Neural cell (in vitro differentiated cells): Measurements from ENCODE around the gene SZT2. TPM values are rescaled to one million over a fixed set of nuclear protein-coding genes. Genes with fewer than 3 reads are reported as not detected.

Experiments used
- H2AFZ ChIP-seq: fragments of 200-600, 300-800 bp; sonication (generic), shearing (Covaris generic); 2 replicates; pipeline ENCODE4 v1.6.0; 2014; ENCODE audit warnings: low read depth, mild to moderate bottlenecking, antibody characterized with exemption, low read length, moderate library complexity
- H3F3A ChIP-seq: fragments of 200-600 bp; shearing (Covaris generic); 2 replicates; pipeline ENCODE4 v1.6.1; 2016; ENCODE audit warnings: mild to moderate bottlenecking, moderate library complexity, mixed read lengths, antibody characterized with exemption, low read length; ENCODE audit not compliant: insufficient read depth, poor library complexity, severe bottlenecking
- H3K27ac ChIP-seq: fragments of 200-600, 300-800 bp; sonication (generic), shearing (Covaris generic); 2 replicates; pipeline ENCODE4 v1.5.1; 2014; ENCODE audit warnings: mild to moderate bottlenecking, low read length, moderate library complexity
- H3K27me3 ChIP-seq: fragments of 300-800, 200-600 bp; sonication (generic), shearing (Covaris generic); 2 replicates; pipeline ENCODE4 v1.6.0; 2014; ENCODE audit warnings: mild to moderate bottlenecking, low read depth, low read length, moderate library complexity; ENCODE audit not compliant: insufficient read depth
- H3K36me3 ChIP-seq: fragments of 300-800, 200-600 bp; sonication (generic), shearing (Covaris generic); 2 replicates; pipeline ENCODE4 v1.5.1; 2014; ENCODE audit warnings: mild to moderate bottlenecking, antibody characterized with exemption, low read length, moderate library complexity; ENCODE audit not compliant: insufficient read depth
- H3K4me2 ChIP-seq: fragments of 300-800, 200-600 bp; sonication (generic), shearing (Covaris generic); 2 replicates; pipeline ENCODE4 v1.6.0; 2014; ENCODE audit warnings: mild to moderate bottlenecking, low read length
- H3K4me3 ChIP-seq: fragments of 300-800, 200-600 bp; sonication (generic), shearing (Covaris generic); 2 replicates; pipeline ENCODE4 v1.5.1; 2014; ENCODE audit warnings: mild to moderate bottlenecking, low read length, moderate library complexity
- H3K79me2 ChIP-seq: fragments of 200-600 bp; shearing (Covaris generic); replicated peaks from 2 replicates; pipeline ENCODE4 v1.6.0; 2014; ENCODE audit warnings: mild to moderate bottlenecking, low read length, moderate library complexity; ENCODE audit not compliant: insufficient read depth
- H3K9ac ChIP-seq: fragments of 300-800, 200-600 bp; sonication (generic), shearing (Covaris generic); 2 replicates; pipeline ENCODE4 v1.6.1; 2016; ENCODE audit warnings: mild to moderate bottlenecking, low read length, mixed read lengths
- H3K9me2 ChIP-seq: fragments of 200-600 bp; shearing (Covaris generic); 2 replicates; pipeline ENCODE4 v1.6.1; 2016; ENCODE audit warnings: mild to moderate bottlenecking, low read length, mixed read lengths; ENCODE audit not compliant: insufficient read depth
- H3K9me3 ChIP-seq: fragments of 200-600, 300-800 bp; sonication (generic), shearing (Covaris generic); 2 replicates; pipeline ENCODE4 v1.6.1; 2016; ENCODE audit warnings: mild to moderate bottlenecking, mixed run types, low read length, moderate library complexity, mixed read lengths
- H4K20me1 ChIP-seq: fragments of 200-600 bp; shearing (Covaris generic); 2 replicates; pipeline ENCODE4 v1.6.1; 2016; ENCODE audit warnings: mild to moderate bottlenecking, mixed run types; ENCODE audit not compliant: insufficient read depth
- EZH2 ChIP-seq: fragments of 200-600, 300-800 bp; shearing (Covaris generic), sonication (generic); IDR thresholded peaks from 2 replicates; pipeline ENCODE4 v1.6.1; 2014; ENCODE audit warnings: antibody characterized with exemption, low read length, borderline replicate concordance, mild to moderate bottlenecking; ENCODE audit not compliant: insufficient read depth, poor library complexity, severe bottlenecking
- MXI1 ChIP-seq: fragments of 450-650 bp; conservative IDR thresholded peaks from 2 replicates; pipeline ENCODE4 v1.6.1; 2014; ENCODE audit warnings: antibody characterized with exemption, mild to moderate bottlenecking; ENCODE audit not compliant: poor library complexity, severe bottlenecking
- POLR2AphosphoS5 ChIP-seq: IDR thresholded peaks from 2 replicates; pipeline ENCODE4 v1.6.1; 2012
- RAD21 ChIP-seq: fragments of 450-650 bp; conservative IDR thresholded peaks from 2 replicates; pipeline ENCODE4 v1.6.1; 2014; ENCODE audit warnings: antibody characterized with exemption, mild to moderate bottlenecking, moderate library complexity
- TAF1 ChIP-seq: IDR thresholded peaks from 2 replicates; pipeline ENCODE4 v1.6.1; 2012; ENCODE audit warnings: low read depth
- polyA plus RNA-seq: library from polyadenylated mRNA; depleted of rRNA; stranded (reverse); fragments of >200 nt; gene quantifications from 2 replicates; pipeline ENCODE4 v1.2.3, GENCODE V29; 2014
- TF ChIP-seq, protein P1 (sequence below): IDR thresholded peaks from 2 replicates; pipeline ENCODE4 v1.6.1; 2012; ENCODE audit warnings: borderline replicate concordance
- TF ChIP-seq, protein P2 (sequence below): fragments of 450-650 bp; IDR thresholded peaks from 2 replicates; pipeline ENCODE4 v1.5.1; 2014; ENCODE audit warnings: antibody characterized with exemption, mild to moderate bottlenecking, moderate library complexity; ENCODE audit not compliant: poor library complexity, severe bottlenecking

SZT2 gene
- polyA plus RNA-seq, 1 donor from 2014 or later = 6.6 TPM

DNA sequence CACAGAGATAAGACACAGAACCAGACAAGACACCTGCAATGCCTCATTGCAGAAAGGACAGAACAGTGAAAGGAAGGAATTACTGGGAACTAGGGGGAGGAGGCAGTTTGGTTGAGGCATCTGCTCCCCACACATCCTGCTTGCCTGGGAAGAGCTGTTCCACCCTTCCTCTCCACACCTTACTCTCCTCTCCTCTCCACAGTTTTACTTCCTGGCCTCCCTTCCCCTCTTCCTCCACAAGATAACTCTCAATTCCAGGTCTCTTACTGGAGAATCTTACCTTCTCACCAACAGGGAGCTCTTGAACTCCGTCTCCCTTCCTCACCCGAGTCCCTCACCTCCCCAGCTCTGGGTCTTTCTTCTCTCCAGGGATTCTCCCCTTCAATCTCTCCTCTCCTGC is 24.0 kb upstream of the SZT2 start:
- Histone ChIP-seq H3F3A (no peaks in the 10 kb centered on the region), H3K27ac (no peak overlapping the region), H3K4me2 (no peak overlapping the region), H3K9ac (no peak overlapping the region), H3K79me2 (peaks cover 3% of the 10 kb centered on the region), H4K20me1 (no peaks in the 10 kb centered on the region), H3K4me3 (no peak overlapping the region), H3K9me2 (no peaks in the 10 kb centered on the region), H2AFZ (no peak overlapping the region), H3K9me3 (no peaks in the 10 kb centered on the region), H3K36me3 (no peaks in the 10 kb centered on the region), H3K27me3 (no peaks in the 10 kb centered on the region)
- TF ChIP-seq, protein P1, sequence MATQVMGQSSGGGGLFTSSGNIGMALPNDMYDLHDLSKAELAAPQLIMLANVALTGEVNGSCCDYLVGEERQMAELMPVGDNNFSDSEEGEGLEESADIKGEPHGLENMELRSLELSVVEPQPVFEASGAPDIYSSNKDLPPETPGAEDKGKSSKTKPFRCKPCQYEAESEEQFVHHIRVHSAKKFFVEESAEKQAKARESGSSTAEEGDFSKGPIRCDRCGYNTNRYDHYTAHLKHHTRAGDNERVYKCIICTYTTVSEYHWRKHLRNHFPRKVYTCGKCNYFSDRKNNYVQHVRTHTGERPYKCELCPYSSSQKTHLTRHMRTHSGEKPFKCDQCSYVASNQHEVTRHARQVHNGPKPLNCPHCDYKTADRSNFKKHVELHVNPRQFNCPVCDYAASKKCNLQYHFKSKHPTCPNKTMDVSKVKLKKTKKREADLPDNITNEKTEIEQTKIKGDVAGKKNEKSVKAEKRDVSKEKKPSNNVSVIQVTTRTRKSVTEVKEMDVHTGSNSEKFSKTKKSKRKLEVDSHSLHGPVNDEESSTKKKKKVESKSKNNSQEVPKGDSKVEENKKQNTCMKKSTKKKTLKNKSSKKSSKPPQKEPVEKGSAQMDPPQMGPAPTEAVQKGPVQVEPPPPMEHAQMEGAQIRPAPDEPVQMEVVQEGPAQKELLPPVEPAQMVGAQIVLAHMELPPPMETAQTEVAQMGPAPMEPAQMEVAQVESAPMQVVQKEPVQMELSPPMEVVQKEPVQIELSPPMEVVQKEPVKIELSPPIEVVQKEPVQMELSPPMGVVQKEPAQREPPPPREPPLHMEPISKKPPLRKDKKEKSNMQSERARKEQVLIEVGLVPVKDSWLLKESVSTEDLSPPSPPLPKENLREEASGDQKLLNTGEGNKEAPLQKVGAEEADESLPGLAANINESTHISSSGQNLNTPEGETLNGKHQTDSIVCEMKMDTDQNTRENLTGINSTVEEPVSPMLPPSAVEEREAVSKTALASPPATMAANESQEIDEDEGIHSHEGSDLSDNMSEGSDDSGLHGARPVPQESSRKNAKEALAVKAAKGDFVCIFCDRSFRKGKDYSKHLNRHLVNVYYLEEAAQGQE = no peak

DNA sequence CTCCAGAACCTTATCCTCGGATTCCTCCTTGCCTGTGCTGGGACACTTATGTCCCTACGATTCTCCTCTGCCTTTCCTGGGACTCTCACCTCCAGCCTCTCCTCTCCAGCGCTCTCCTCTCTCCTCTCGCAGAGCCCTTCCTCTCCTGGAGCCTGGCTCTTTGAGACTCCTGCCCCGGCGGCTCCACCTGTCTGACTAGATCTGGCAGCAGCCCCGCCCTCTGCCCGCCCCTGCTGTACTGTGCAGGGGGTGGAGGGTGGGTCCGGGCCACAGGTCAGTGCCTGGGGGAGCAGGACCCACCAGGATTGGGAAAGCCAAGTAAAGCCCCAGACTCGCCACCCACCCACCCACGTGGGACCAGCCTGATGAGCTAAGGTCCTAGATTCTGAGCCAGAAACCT is 23.5 kb upstream of the SZT2 start:
- Histone ChIP-seq H3F3A (no peaks in the 10 kb centered on the region), H3K9me2 (no peaks in the 10 kb centered on the region), H3K27me3 (no peaks in the 10 kb centered on the region), H3K79me2 (peaks cover 3% of the 10 kb centered on the region), H2AFZ (no peak overlapping the region), H3K36me3 (no peaks in the 10 kb centered on the region), H3K9me3 (no peaks in the 10 kb centered on the region), H3K4me2 (no peak overlapping the region), H3K4me3 (no peak overlapping the region), H3K27ac (no peak overlapping the region), H3K9ac (no peak overlapping the region), H4K20me1 (no peaks in the 10 kb centered on the region)
- TF ChIP-seq TAF1 = no peak
- TF ChIP-seq POLR2AphosphoS5 = no peak
- TF ChIP-seq MXI1 = no peak

DNA sequence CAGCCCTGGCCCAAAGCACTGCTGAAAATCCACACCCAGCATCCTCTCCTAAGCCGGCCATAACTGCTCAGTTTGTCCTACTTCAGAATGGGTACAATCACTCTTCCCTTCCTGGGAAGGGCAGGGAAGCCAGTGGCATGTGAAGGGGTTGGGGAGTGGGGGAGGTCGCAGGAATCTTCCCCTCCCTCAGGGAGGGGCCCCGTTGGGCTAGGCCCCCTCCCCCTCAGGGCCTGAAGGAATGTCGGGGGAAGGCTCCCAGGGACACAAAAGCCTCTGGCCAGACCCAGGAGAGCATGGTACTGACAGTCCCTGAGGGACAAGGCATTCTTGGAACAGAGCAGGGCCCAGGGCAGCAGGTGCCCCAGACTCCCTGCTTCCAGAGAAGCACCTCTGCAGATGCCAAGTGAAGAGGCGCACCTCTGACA is 23.1 kb upstream of the SZT2 start:
- H3K79me2 ChIP-seq = peaks cover 3% of the 10 kb centered on the region
- no peaks in the 10 kb centered on the region for H4K20me1 ChIP-seq
- no peak overlapping the region for H2AFZ ChIP-seq
- no peak overlapping the region for H3K27ac ChIP-seq
- H3K36me3 ChIP-seq = no peaks in the 10 kb centered on the region
- H3K4me3 ChIP-seq = no peak overlapping the region
- H3F3A ChIP-seq = no peaks in the 10 kb centered on the region
- H3K9me3 ChIP-seq = no peaks in the 10 kb centered on the region
- TF ChIP-seq, protein P2, sequence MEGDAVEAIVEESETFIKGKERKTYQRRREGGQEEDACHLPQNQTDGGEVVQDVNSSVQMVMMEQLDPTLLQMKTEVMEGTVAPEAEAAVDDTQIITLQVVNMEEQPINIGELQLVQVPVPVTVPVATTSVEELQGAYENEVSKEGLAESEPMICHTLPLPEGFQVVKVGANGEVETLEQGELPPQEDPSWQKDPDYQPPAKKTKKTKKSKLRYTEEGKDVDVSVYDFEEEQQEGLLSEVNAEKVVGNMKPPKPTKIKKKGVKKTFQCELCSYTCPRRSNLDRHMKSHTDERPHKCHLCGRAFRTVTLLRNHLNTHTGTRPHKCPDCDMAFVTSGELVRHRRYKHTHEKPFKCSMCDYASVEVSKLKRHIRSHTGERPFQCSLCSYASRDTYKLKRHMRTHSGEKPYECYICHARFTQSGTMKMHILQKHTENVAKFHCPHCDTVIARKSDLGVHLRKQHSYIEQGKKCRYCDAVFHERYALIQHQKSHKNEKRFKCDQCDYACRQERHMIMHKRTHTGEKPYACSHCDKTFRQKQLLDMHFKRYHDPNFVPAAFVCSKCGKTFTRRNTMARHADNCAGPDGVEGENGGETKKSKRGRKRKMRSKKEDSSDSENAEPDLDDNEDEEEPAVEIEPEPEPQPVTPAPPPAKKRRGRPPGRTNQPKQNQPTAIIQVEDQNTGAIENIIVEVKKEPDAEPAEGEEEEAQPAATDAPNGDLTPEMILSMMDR = no peak
- no peak for TF ChIP-seq EZH2
- TF ChIP-seq, protein P1 = no peak
- no peak for TF ChIP-seq POLR2AphosphoS5
- TF ChIP-seq RAD21 = no peak
- no peak overlapping the region for H3K4me2 ChIP-seq
- H3K27me3 ChIP-seq = no peaks in the 10 kb centered on the region
- no peak overlapping the region for H3K9ac ChIP-seq
- H3K9me2 ChIP-seq = no peaks in the 10 kb centered on the region
